ENCODE results near the gene OGFOD3. TPM values are rescaled to one million over a fixed set of nuclear protein-coding genes. Genes with fewer than 3 reads are reported as not detected.
"Not testable (repeated sequence)": the region's sequence is repeated elsewhere in the genome, so short reads cannot be mapped to it uniquely, and the experiment has no call there.

Gene OGFOD3
- total and polyA plus RNA-seq, 8 donors = 22.7 to 37.9 (median 27.3) TPM

DNA sequence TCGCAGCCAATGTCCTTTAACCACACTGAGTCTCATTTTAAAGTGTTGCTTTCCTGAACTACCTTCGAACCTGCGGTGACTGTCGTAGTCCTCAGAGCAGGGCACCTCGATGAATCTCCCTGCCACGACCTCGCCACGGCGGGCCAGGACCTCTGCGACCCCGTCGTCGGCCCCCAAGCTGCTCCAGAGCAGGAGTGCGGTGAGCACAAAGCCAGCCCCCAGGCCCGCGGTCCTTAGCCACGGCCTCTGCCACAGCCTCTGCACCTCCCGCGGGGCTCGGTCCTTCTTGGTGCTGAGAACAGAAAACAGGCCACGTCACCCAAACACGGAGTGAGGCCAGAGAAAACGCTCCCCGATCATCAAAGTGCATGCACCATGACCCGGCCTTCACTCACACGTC lies 3.0 kb downstream of the OGFOD3 start:
- intact Hi-C loops (cut with DNase I) = no loop called here

DNA sequence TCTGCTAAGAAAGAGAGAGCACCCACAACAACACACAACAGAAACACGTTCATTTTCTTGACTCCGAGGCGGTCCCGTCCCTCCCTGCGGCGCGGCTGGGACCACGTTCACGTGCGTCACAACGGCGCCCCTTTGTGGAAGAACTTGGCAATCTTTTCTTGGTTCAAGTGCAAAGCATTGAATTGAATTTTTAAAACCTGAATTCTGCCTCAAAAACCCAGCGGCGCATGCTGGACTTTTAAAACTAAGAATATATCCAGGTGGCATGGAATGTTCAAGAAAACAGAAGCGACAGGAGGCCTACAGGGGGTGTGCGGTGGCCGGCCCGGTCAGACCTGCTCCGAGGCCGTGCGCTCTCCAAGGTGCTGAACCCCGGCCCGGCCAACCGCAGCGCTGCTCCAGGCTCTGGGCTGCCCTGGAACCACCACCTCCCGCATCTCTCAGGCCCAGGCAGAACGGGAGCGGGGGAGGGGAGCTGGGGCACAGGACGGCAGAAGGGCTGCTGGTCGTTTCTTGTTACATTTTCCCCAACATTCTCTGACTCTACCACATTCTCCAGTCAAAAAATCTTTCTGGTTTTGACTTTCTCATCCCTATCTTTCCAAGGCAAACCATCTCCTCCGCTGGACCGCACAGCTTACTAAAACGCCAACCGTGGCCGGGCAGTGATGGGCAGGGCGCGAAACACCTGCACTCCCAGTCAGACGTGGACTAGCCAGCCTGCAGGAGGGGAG lies 3.7 kb downstream of the OGFOD3 start:
- Histone ChIP-seq H3K9me3 (no peaks in the 10 kb centered on the region), H3K27me3 (no peaks in the 10 kb centered on the region), H3K4me3 (no peak overlapping the region), H3K36me3 (peaks cover 0 to 9% of the 10 kb centered on the region in 2 donors), H3K27ac (no peak overlapping the region), H3K4me1 (peaks cover 8 to 26% of the 10 kb centered on the region in 2 donors)
- intact Hi-C loops (cut with DNase I) = loop anchor here in 1 of 2 donors (5.0 kb wide), 1 partner anchor 62 kb away; no protein-coding TSS in a partner anchor
- DNase-seq = peak; percentile 67 to 92 (median 73)
- peak; percentile 71 for ATAC-seq
- TF ChIP-seq, protein P1, sequence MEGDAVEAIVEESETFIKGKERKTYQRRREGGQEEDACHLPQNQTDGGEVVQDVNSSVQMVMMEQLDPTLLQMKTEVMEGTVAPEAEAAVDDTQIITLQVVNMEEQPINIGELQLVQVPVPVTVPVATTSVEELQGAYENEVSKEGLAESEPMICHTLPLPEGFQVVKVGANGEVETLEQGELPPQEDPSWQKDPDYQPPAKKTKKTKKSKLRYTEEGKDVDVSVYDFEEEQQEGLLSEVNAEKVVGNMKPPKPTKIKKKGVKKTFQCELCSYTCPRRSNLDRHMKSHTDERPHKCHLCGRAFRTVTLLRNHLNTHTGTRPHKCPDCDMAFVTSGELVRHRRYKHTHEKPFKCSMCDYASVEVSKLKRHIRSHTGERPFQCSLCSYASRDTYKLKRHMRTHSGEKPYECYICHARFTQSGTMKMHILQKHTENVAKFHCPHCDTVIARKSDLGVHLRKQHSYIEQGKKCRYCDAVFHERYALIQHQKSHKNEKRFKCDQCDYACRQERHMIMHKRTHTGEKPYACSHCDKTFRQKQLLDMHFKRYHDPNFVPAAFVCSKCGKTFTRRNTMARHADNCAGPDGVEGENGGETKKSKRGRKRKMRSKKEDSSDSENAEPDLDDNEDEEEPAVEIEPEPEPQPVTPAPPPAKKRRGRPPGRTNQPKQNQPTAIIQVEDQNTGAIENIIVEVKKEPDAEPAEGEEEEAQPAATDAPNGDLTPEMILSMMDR (IDR thresholded peaks at IDR 0.05) = peak; percentile 49 to 68

More for the DNA sequence above, 3.0 kb downstream of the OGFOD3 start:
- TF ChIP-seq, protein P1 (IDR thresholded peaks at IDR 0.05) = no peak
- ATAC-seq (no peak), DNase-seq (peak in 1 of 4 donors; percentile 72)
- Histone ChIP-seq H3K36me3 (peaks cover 0 to 12% of the 10 kb centered on the region in 2 donors), H3K4me3 (no peak overlapping the region), H3K27ac (no peak overlapping the region), H3K4me1 (peaks cover 8 to 31% of the 10 kb centered on the region in 2 donors), H3K9me3 (no peaks in the 10 kb centered on the region), H3K27me3 (no peaks in the 10 kb centered on the region)

DNA sequence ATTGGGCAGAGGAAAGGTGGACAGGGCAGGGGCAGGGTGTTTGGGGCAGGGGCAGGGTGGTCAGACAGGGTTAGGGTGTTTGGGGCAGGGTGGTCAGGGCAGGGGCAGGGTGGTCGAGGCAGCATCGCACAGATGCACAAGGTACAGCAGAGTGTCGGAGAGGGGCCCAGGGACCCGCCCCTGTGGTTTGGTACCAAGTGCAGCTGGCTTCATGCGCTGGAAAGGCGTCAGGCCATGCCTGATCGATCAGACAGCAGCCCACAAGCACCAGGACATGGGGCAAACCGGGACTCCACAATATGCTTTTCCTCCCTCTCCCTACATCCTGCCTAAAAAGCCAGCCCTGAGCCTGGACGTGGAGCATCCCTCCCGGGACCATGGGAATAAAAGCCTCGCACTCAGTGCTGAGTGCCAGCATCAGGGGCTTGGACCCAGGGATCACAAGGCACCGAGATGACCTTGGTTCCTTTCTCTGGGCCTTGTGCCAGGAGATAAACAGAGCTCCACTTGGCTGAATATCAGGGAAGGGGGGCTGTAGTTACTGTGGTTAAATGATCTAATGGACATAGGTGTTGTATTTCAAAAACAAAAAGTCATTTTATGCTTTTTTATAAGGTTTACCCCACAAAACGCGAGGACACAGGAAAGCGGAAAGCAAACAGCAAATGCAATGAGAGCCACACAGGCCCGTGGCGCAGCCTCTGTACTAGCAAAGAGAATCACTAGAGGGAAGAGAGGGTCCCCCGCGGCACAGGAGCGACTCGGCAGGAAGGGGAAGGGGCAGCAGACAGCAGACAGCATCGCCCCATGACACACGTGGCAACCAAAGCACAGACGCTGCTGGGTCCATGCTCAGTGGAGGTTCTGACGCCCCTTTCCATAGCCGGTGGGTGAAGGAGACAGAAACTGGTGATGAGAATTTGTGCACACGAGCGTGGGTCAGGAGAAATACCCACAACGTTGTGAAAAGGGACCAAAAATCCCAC lies 5.6 kb downstream of the OGFOD3 start:
- Histone ChIP-seq H3K27ac (no peak overlapping the region), H3K36me3 (peaks cover 0 to 16% of the 10 kb centered on the region in 2 donors), H3K4me1 (peaks cover 2 to 11% of the 10 kb centered on the region in 2 donors), H3K4me3 (no peak overlapping the region), H3K27me3 (no peaks in the 10 kb centered on the region), H3K9me3 (no peaks in the 10 kb centered on the region)
- intact Hi-C loops (cut with DNase I) = loop anchor here in 1 of 2 donors (5.0 kb wide), 1 partner anchor 61 kb away; no protein-coding TSS in a partner anchor
- TF ChIP-seq, protein P1 (IDR thresholded peaks at IDR 0.05) = no peak
- ATAC-seq (no peak), DNase-seq (no peak)

DNA sequence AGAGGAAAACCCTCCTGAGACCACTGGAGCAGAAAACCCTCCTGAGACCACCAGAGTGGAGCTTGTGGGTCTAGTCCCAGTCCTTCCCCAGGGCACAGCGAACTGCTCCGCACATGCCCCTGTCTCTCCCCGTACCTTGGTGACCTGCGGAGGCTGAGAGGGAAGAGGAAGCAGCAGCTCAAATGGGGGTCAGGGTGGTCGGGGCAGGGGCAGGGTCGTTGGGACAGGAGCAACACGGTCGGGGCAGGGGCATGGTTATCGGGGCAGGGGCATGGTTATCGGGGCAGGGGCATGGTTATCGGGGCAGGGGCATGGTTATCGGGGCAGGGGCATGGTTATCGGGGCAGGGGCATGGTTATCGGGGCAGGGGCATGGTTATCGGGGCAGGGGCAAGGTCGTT lies 6.3 kb downstream of the OGFOD3 start:
- H3K4me1 ChIP-seq, DNase-seq, H3K27ac ChIP-seq, H3K9me3 ChIP-seq, H3K4me3 ChIP-seq, H3K27me3 ChIP-seq, ATAC-seq: not testable (repeated sequence)
- intact Hi-C loops (cut with DNase I) = loop anchor here in 1 of 2 donors (5.0 kb wide), 1 partner anchor 60 kb away; no protein-coding TSS in a partner anchor
- peaks cover 0 to 16% of the 10 kb centered on the region in 2 donors for H3K36me3 ChIP-seq

DNA sequence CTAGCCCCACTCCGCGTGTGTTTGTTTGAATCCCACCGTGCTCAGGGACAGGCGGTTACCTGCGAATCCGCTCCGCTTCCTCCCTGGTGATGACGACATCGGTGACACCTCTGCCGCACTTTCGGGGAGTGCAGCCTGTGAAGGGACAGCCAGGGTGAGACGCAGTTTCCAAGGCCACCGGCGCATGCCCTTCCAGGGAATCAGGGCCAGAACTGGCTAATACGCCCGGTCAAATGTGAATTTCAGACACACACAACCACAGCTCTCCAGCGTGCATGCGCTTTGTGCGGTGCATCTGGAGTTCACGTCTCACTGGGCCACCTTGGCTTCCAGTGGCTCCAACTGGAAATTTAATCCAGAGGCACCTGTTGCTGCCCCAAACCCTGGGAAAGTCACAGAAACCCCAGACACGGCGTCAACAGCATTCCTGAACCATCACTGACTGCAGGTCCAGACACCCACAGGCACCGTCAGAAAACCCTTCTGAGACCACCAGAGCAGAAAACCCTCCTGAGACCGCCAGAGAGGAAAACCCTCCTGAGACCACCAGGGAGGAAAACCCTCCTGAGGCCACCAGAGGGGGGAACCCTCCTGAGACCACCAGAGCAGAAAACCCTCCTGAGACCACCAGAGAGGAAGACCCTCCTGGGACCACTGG lies 6.9 kb downstream of the OGFOD3 start:
- Histone ChIP-seq H3K9me3 (no peaks in the 10 kb centered on the region), H3K4me3 (no peak overlapping the region), H3K36me3 (peaks cover 0 to 16% of the 10 kb centered on the region in 2 donors), H3K4me1 (peaks cover 0 to 6% of the 10 kb centered on the region in 2 donors), H3K27ac (no peak overlapping the region), H3K27me3 (no peaks in the 10 kb centered on the region)
- TF ChIP-seq, protein P1 (IDR thresholded peaks at IDR 0.05) = no peak
- ATAC-seq (no peak), DNase-seq (no peak)
- intact Hi-C loops (cut with DNase I) = loop anchor here in 1 of 2 donors (5.0 kb wide), 1 partner anchor 59 kb away; no protein-coding TSS in a partner anchor

Measured in left lung (tissue), 10 donors.